OCI-LY7 (cell line): Measurements from ENCODE around the gene P2RY14. TPM values are rescaled to one million over a fixed set of nuclear protein-coding genes. Genes with fewer than 3 reads are reported as not detected.

Experiments used
- BruUV-seq: library from RNA; stranded (reverse); fragments of 400-500 nt; replicated peaks from 2 replicates; lab custom pipeline; 2021; lab: Mats Ljungman, UMichigan
- CTCF ChIA-PET: fragments of 300-600 bp; sonication (Branson Sonifier 250); formaldehyde crosslinking; loops from one replicate; lab custom pipeline; 2022; ENCODE audit warnings: antibody characterized with exemption; ENCODE audit not compliant: unreplicated experiment; lab: Charles Lee
- POLR2A ChIA-PET: fragments of 300-600 bp; sonication (Branson Sonifier 250); formaldehyde crosslinking; loops from one replicate; lab custom pipeline; 2022; ENCODE audit warnings: antibody characterized with exemption; lab: Charles Lee
- DNase-seq: peaks from one replicate; pipeline ENCODE4 v3.0.0-alpha.2; 2015; ENCODE audit warnings: low spot score
- H2AFZ ChIP-seq: fragments of 200-600 bp; sonication (generic), shearing (Covaris generic); 2 replicates; pipeline ENCODE4 v1.6.1; 2014; ENCODE audit warnings: mild to moderate bottlenecking, antibody characterized with exemption, low read length, moderate library complexity
- H3K27ac ChIP-seq: fragments of 200-600 bp; sonication (generic); 2 replicates; pipeline ENCODE4 v1.5.1; 2014; ENCODE audit warnings: mixed run types, low read depth, mild to moderate bottlenecking, moderate library complexity, low read length, inconsistent platforms; ENCODE audit not compliant: poor library complexity, severe bottlenecking
- H3K36me3 ChIP-seq: fragments of 200-600 bp; sonication (generic); 2 replicates; pipeline ENCODE4 v1.6.1; 2014; ENCODE audit warnings: mild to moderate bottlenecking, antibody characterized with exemption, low read length, moderate library complexity, mixed read lengths; ENCODE audit not compliant: insufficient read depth
- H3K4me1 ChIP-seq: fragments of 200-600 bp; sonication (generic); 2 replicates; pipeline ENCODE4 v1.5.1; 2014; ENCODE audit warnings: mild to moderate bottlenecking, low read length; ENCODE audit not compliant: insufficient read depth, poor library complexity, severe bottlenecking
- H3K4me2 ChIP-seq: fragments of 200-600 bp; sonication (generic); 2 replicates; pipeline ENCODE4 v1.6.1; 2014; ENCODE audit warnings: mild to moderate bottlenecking, low read length
- H3K4me3 ChIP-seq: fragments of 200-600 bp; sonication (generic); 2 replicates; pipeline ENCODE4 v1.5.1; 2014; ENCODE audit warnings: mild to moderate bottlenecking, low read depth, low read length; ENCODE audit not compliant: poor library complexity, severe bottlenecking
- H3K79me2 ChIP-seq: fragments of 200-600 bp; sonication (generic); 2 replicates; pipeline ENCODE4 v1.6.1; 2016; ENCODE audit warnings: low read depth, mild to moderate bottlenecking, low read length, moderate library complexity, mixed read lengths; ENCODE audit not compliant: insufficient read depth
- H3K9me2 ChIP-seq: fragments of 200-600 bp; sonication (generic); 2 replicates; pipeline ENCODE4 v1.6.1; 2016; ENCODE audit warnings: mild to moderate bottlenecking, low read length, mixed read lengths; ENCODE audit not compliant: insufficient read depth
- H3K9me3 ChIP-seq: fragments of 200-600 bp; sonication (generic); 2 replicates; pipeline ENCODE4 v1.6.1; 2014; ENCODE audit warnings: mild to moderate bottlenecking, mixed run types, low read length, mixed read lengths
- H4K20me1 ChIP-seq: fragments of 200-600 bp; sonication (generic); 2 replicates; pipeline ENCODE4 v1.6.1; 2014; ENCODE audit warnings: mild to moderate bottlenecking, antibody characterized with exemption, low read length, moderate library complexity, mixed read lengths; ENCODE audit not compliant: insufficient read depth
- EZH2phosphoT487 ChIP-seq: fragments of 200-600 bp; sonication (generic); IDR thresholded peaks from 2 replicates; pipeline ENCODE4 v1.6.1; 2018; ENCODE audit warnings: low read depth, borderline replicate concordance, mild to moderate bottlenecking, mixed run types, antibody characterized with exemption, low read length, moderate library complexity, mixed read lengths
- intact Hi-C: fragments of 100-400 bp; cut with micrococcal nuclease; formaldehyde crosslinking; loops from one replicate; pipeline ENCODE4 v1.10.0; 2022; ENCODE audit not compliant: unreplicated experiment
- total RNA-seq, 2 experiments: library from RNA; depleted of rRNA in 1 of 2; stranded (reverse); fragments of >200 nt in 1 of 2; shearing (Covaris generic) in 1 of 2; gene quantifications; 2 replicates each; pipeline ENCODE4 v1.2.3, GENCODE V29; 2014 to 2022
- TF ChIP-seq, protein P1 (sequence below): fragments of 200-600 bp; sonication (generic); conservative IDR thresholded peaks from 2 replicates; pipeline ENCODE4 v1.5.1; 2014; ENCODE audit warnings: mild to moderate bottlenecking, antibody characterized with exemption, low read length, moderate library complexity, mixed read lengths

Gene P2RY14
- total RNA-seq, 2 experiments from 2014 or later, result not detected

DNA sequence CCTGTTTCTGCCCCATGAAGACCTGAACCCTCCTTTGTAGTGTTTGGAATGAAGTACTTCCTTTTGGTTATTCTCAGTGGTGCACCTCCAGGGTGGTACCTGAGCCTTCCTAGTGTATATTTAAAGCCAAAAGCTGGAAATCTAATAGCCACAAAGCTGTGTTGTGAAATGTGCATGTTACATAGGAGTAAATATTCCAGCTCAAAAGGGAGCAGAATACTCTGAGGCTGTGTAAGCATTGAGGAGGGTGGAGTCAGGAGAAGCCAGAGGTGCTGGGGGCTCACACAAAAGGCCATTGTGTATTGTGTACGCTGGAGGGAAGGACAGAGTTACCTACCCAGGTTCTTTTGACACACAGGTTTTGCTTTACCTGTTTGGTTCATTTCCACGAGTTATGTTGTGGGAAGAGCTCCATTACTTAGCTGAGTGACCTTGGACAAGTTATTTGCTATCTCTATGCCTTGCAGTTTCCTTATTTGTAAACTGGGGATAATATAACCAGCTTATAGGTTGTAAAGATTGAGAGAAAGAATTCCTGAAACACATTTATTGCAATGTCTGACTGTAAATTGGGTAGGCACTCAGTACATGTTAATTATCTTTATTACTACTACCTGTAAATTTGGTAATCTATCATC, 100.0 kb downstream of the P2RY14 start:
- no peaks in the 10 kb centered on the region for H3K36me3 ChIP-seq
- ChIA-PET POLR2A (interaction anchor here (0.5 to 1.1 kb wide), 5 partner anchors 14 to 1287 kb away, joined by 3 to 5 read pairs (median 3); no protein-coding TSS in a partner anchor), CTCF (no interaction called here)

DNA sequence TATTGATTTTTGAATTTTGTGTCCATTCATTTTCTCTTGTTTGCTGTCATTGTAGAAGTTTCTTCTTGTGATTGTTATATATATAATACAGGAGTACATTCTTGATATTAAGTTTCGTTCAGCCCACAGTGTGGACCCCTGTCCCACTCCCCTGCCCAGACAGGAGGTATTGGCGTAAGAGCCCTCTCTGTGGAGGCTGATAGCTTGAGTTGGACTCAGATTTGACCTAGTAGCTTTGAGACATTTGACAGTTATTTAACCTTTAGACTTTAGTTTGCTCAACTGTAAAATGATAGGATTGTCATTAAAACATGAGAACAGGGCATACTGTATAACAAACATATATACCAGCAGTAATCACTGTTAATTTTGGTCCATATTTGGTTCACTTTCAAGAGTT, 102.4 kb downstream of the P2RY14 start:
- POLR2A ChIA-PET, result interaction anchor here (0.6 kb wide), 1 partner anchor 1536 kb away, joined by 4 read pairs; no protein-coding TSS in a partner anchor

More for the DNA sequence above, 100.0 kb downstream of the P2RY14 start:
- H3K4me3 ChIP-seq, result no peak overlapping the region
- H3K4me2 ChIP-seq, result no peak overlapping the region
- no TSS peak for BruUV-seq
- no peaks in the 10 kb centered on the region for H3K9me2 ChIP-seq
- H3K27ac ChIP-seq, result no peak overlapping the region
- no peaks in the 10 kb centered on the region for H4K20me1 ChIP-seq
- no peaks in the 10 kb centered on the region for H3K79me2 ChIP-seq
- intact Hi-C loops, result no loop called here
- H2AFZ ChIP-seq, result no peak overlapping the region
- no peaks in the 10 kb centered on the region for H3K4me1 ChIP-seq
- H3K9me3 ChIP-seq, result no peaks in the 10 kb centered on the region
- TF ChIP-seq, protein P1, sequence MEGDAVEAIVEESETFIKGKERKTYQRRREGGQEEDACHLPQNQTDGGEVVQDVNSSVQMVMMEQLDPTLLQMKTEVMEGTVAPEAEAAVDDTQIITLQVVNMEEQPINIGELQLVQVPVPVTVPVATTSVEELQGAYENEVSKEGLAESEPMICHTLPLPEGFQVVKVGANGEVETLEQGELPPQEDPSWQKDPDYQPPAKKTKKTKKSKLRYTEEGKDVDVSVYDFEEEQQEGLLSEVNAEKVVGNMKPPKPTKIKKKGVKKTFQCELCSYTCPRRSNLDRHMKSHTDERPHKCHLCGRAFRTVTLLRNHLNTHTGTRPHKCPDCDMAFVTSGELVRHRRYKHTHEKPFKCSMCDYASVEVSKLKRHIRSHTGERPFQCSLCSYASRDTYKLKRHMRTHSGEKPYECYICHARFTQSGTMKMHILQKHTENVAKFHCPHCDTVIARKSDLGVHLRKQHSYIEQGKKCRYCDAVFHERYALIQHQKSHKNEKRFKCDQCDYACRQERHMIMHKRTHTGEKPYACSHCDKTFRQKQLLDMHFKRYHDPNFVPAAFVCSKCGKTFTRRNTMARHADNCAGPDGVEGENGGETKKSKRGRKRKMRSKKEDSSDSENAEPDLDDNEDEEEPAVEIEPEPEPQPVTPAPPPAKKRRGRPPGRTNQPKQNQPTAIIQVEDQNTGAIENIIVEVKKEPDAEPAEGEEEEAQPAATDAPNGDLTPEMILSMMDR, result no peak
- TF ChIP-seq EZH2phosphoT487, result no peak
- no peak for DNase-seq

More for the DNA sequence above, 102.4 kb downstream of the P2RY14 start:
- Histone ChIP-seq H2AFZ (no peak overlapping the region), H4K20me1 (no peaks in the 10 kb centered on the region), H3K4me3 (no peak overlapping the region), H3K4me1 (peaks cover 7% of the 10 kb centered on the region), H3K9me2 (no peaks in the 10 kb centered on the region), H3K36me3 (no peaks in the 10 kb centered on the region), H3K9me3 (no peaks in the 10 kb centered on the region), H3K79me2 (no peaks in the 10 kb centered on the region), H3K27ac (no peak overlapping the region), H3K4me2 (no peak overlapping the region)
- no peak for TF ChIP-seq EZH2phosphoT487
- TF ChIP-seq, protein P1, result no peak
- no TSS peak for BruUV-seq
- CTCF ChIA-PET, result no interaction called here
- intact Hi-C loops, result no loop called here
- no peak for DNase-seq
